Measurements from ENCODE around the gene TBX19. TPM values are rescaled to one million over a fixed set of nuclear protein-coding genes. Genes with fewer than 3 reads are reported as not detected.

Gene TBX19
- total and polyA plus RNA-seq, 2 of the 8 experiments (the other 6 are each of a cell fraction or from before 2014, with no cell fraction given) = 1.0 to 1.8 TPM

GRCh38 chr1:168301664-168302320 is 21.1 kb downstream of the TBX19 start:
- Histone ChIP-seq H3K23me2 (ENCODE audit: low read depth, low read length) (no peaks in the 10 kb centered on the region), H3K56ac (replicated peaks; ENCODE audit: insufficient read length, low read depth, low read length) (no peak overlapping the region), H3K23ac (ENCODE audit: insufficient read length) (no peak overlapping the region), H2AK5ac (ENCODE audit: low read depth, low read length) (no peak overlapping the region), H4K8ac (ENCODE audit: extremely low read depth, insufficient read depth, low read length) (no peak overlapping the region), H3K9ac (replicated peaks in 1 of 4; ENCODE audit: extremely low read depth in 1 of 4, low read depth in 3 of 4, low read length in 3 of 4) (no peak overlapping the region), H3K27me3 (replicated peaks in 1 of 4; ENCODE audit: control insufficient read depth in 3 of 4, extremely low read depth in 1 of 4, insufficient read depth in 3 of 4, low read length in 3 of 4) (no peaks in the 10 kb centered on the region), H3K79me1 (ENCODE audit: low read depth, low read length) (no peaks in the 10 kb centered on the region; the same call in 1 of the 2 replicates), H3K27ac (ENCODE audit: low read depth, low read length) (no peak overlapping the region), H3K36me3 (ENCODE audit: control insufficient read depth in 2 of 4, insufficient read depth in 4 of 4, low read length in 3 of 4) (no peaks in the 10 kb centered on the region), H2BK120ac (replicated peaks; ENCODE audit: low read depth, low read length) (no peak overlapping the region), H2BK5ac (ENCODE audit: low read depth, low read length) (no peak overlapping the region), H3K18ac (ENCODE audit: extremely low read depth, low read length) (no peak overlapping the region), H3K79me2 (ENCODE audit: control insufficient read depth in 1 of 2, insufficient read depth in 2 of 2, low read length in 2 of 2) (no peaks in the 10 kb centered on the region), H3K4me2 (ENCODE audit: insufficient read depth in 1 of 2, low read depth in 2 of 2, low read length in 2 of 2) (no peak overlapping the region), H4K5ac (ENCODE audit: insufficient read length, low read depth, low read length) (no peak overlapping the region), H3K4me3 (ENCODE audit: extremely low read depth in 1 of 4, insufficient read depth in 2 of 4, low read depth in 3 of 4, low read length in 4 of 4) (no peak overlapping the region), H3K4me1 (replicated peaks in 1 of 4; ENCODE audit: control insufficient read depth in 3 of 4, insufficient read depth in 4 of 4, low read length in 3 of 4) (no peaks in the 10 kb centered on the region; a peak in 1 of 7 replicates), H2BK15ac (ENCODE audit: low read length) (no peak overlapping the region), H4K91ac (replicated peaks; ENCODE audit: insufficient read length, low read length) (no peak overlapping the region), H2BK12ac (ENCODE audit: low read depth, low read length) (no peak overlapping the region), H2BK20ac (ENCODE audit: low read length) (no peak overlapping the region), H4K20me1 (replicated peaks in 1 of 2; ENCODE audit: control insufficient read depth in 1 of 2, insufficient read depth in 2 of 2, low read length in 2 of 2) (no peaks in the 10 kb centered on the region), H3K4ac (replicated peaks; ENCODE audit: insufficient read length, low read depth, low read length) (no peak overlapping the region), H3K9me3 (ENCODE audit: insufficient read depth in 2 of 2, low read depth in 1 of 2, low read length in 1 of 2) (no peaks in the 10 kb centered on the region), H2AFZ (ENCODE audit: low read length) (no peak overlapping the region), H3K14ac (ENCODE audit: insufficient read length) (no peak overlapping the region)
- POLR2A ChIA-PET (ENCODE audit: partially characterized antibody) = interaction anchor here (0.6 kb wide), 1 partner anchor 56 kb away, joined by 3 read pairs; no protein-coding TSS in a partner anchor
- CTCF ChIA-PET (ENCODE audit: partially characterized antibody) = interaction anchor here (0.9 kb wide), 3 partner anchors 10 to 154 kb away, joined by 3 to 4 read pairs (median 3); no protein-coding TSS in a partner anchor
- DNase-seq (ENCODE audit: low read depth in 1 of 2, low spot score in 2 of 2) (peak in 1 of 2 experiments; percentile 29), FAIRE-seq (no peak)
- TF ChIP-seq ASH2L (IDR thresholded peaks at IDR 0.05; ENCODE audit: low read length) (no peak), CREB1 (IDR thresholded peaks at IDR 0.05) (no peak), SIX5 (IDR thresholded peaks at IDR 0.05; ENCODE audit: low read depth, low read length) (no peak), TEAD4 (IDR thresholded peaks at IDR 0.05; ENCODE audit: low read depth, low read length) (no peak), RFX5 (IDR thresholded peaks at IDR 0.05; ENCODE audit: borderline replicate concordance, low read depth, low read length) (no peak), RXRA (IDR thresholded peaks at IDR 0.05; ENCODE audit: insufficient read depth, low read depth, low read length) (no peak), MAFK (IDR thresholded peaks at IDR 0.05; ENCODE audit: low read depth, low read length) (no peak), SP1 (IDR thresholded peaks at IDR 0.05; ENCODE audit: low read depth, low read length) (no peak), NANOG (IDR thresholded peaks at IDR 0.05; ENCODE audit: insufficient read depth, low read depth, low read length, poor library complexity, severe bottlenecking) (no peak), CEBPB (IDR thresholded peaks at IDR 0.05; ENCODE audit: low read depth, low read length) (no peak), GABPA (IDR thresholded peaks at IDR 0.05; ENCODE audit: borderline replicate concordance, insufficient read depth, low read length) (no peak)
- TF ChIP-seq, protein P1, sequence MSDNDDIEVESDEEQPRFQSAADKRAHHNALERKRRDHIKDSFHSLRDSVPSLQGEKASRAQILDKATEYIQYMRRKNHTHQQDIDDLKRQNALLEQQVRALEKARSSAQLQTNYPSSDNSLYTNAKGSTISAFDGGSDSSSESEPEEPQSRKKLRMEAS (IDR thresholded peaks at IDR 0.05) = no peak
- TF ChIP-seq, protein P2, sequence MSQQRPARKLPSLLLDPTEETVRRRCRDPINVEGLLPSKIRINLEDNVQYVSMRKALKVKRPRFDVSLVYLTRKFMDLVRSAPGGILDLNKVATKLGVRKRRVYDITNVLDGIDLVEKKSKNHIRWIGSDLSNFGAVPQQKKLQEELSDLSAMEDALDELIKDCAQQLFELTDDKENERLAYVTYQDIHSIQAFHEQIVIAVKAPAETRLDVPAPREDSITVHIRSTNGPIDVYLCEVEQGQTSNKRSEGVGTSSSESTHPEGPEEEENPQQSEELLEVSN (IDR thresholded peaks at IDR 0.05) = no peak
- 80% methylated on average over 3 of the region's 3 CpGs; no CpG with 5 or more reads in 1 of the 2 experiments for WGBS, 2 experiments (ENCODE audit: extremely low coverage in 1 of 2, insufficient coverage in 1 of 2, insufficient read length in 1 of 2, insufficient replicate concordance in 2 of 2, low coverage in 1 of 2, low lambda C conversion rate in 2 of 2, missing lambda C conversion rate in 1 of 2)

Measured in H1 (cell line).